Effector memory CD4-positive, alpha-beta T cell (primary cell): ENCODE data around the gene NKX1-1.

ENCODE experiments used
- DNase-seq, 3 donors: peaks; one replicate each; pipeline ENCODE4 v3.0.0-alpha.2; 2020
- H3K27ac ChIP-seq: 2 replicates; pipeline ENCODE4 v1.7.0; 2013; ENCODE audit warnings: mild to moderate bottlenecking, low read length, moderate library complexity; ENCODE audit not compliant: insufficient read depth, poor library complexity, severe bottlenecking
- H3K27me3 ChIP-seq: replicated peaks from 2 replicates; pipeline ENCODE4 v1.7.0; 2013; ENCODE audit warnings: mild to moderate bottlenecking, low read length; ENCODE audit not compliant: insufficient read depth, control insufficient read depth, poor library complexity, severe bottlenecking
- H3K36me3 ChIP-seq: 2 replicates; pipeline ENCODE4 v1.7.0; 2013; ENCODE audit warnings: mild to moderate bottlenecking, low read length, moderate library complexity; ENCODE audit not compliant: control insufficient read depth, insufficient read depth
- H3K4me1 ChIP-seq: 2 replicates; pipeline ENCODE4 v1.7.0; 2013; ENCODE audit warnings: low read length, mild to moderate bottlenecking; ENCODE audit not compliant: control insufficient read depth, insufficient read depth, poor library complexity, severe bottlenecking
- H3K4me3 ChIP-seq: 2 replicates; pipeline ENCODE4 v1.7.0; 2013; ENCODE audit warnings: low read length, low read depth, mild to moderate bottlenecking; ENCODE audit not compliant: insufficient read depth, poor library complexity, severe bottlenecking
- H3K9me3 ChIP-seq: 2 replicates; pipeline ENCODE4 v1.7.0; 2013; ENCODE audit warnings: mild to moderate bottlenecking, low read length, moderate library complexity; ENCODE audit not compliant: control insufficient read depth

Gene NKX1-1

GRCh38 chr4:1409491-1410425 is 3.5 kb upstream of the NKX1-1 start:
- Histone ChIP-seq H3K36me3 (no peaks in the 10 kb centered on the region), H3K27me3 (peaks cover 61% of the 10 kb centered on the region), H3K9me3 (no peaks in the 10 kb centered on the region), H3K27ac (no peak overlapping the region), H3K4me1 (peaks cover 4% of the 10 kb centered on the region), H3K4me3 (no peak overlapping the region)
- no peak for DNase-seq

GRCh38 chr4:1409079-1409478 is 2.8 kb upstream of the NKX1-1 start:
- Histone ChIP-seq H3K27ac (no peak overlapping the region), H3K36me3 (no peaks in the 10 kb centered on the region), H3K27me3 (peaks cover 64% of the 10 kb centered on the region), H3K4me1 (peaks cover 9% of the 10 kb centered on the region), H3K4me3 (no peak overlapping the region), H3K9me3 (no peaks in the 10 kb centered on the region)
- DNase-seq = no peak

- Histone ChIP-seq H3K4me3 (no peak overlapping the region), H3K27ac (no peak overlapping the region), H3K36me3 (no peaks in the 10 kb centered on the region), H3K9me3 (no peaks in the 10 kb centered on the region), H3K27me3 (peaks cover 59% of the 10 kb centered on the region), H3K4me1 (peaks cover 13% of the 10 kb centered on the region)
- DNase-seq = no peak
Measured at GRCh38 chr4:1408418-1408817, 2.2 kb upstream of the NKX1-1 start.

GRCh38 chr4:1407657-1408333 is 1.6 kb upstream of the NKX1-1 start:
- DNase-seq = no peak
- no peak overlapping the region for H3K27ac ChIP-seq
- peaks cover 56% of the 10 kb centered on the region for H3K27me3 ChIP-seq
- no peaks in the 10 kb centered on the region for H3K36me3 ChIP-seq
- peaks cover 13% of the 10 kb centered on the region for H3K4me1 ChIP-seq
- H3K9me3 ChIP-seq = no peaks in the 10 kb centered on the region
- no peak overlapping the region for H3K4me3 ChIP-seq

- H3K27ac ChIP-seq = no peak overlapping the region
- peaks cover 20% of the 10 kb centered on the region for H3K4me1 ChIP-seq
- H3K4me3 ChIP-seq = no peak overlapping the region
- H3K27me3 ChIP-seq = peaks cover 60% of the 10 kb centered on the region
- no peaks in the 10 kb centered on the region for H3K9me3 ChIP-seq
- H3K36me3 ChIP-seq = no peaks in the 10 kb centered on the region
- no peak for DNase-seq
Measured at GRCh38 chr4:1406981-1407656, 877 bp upstream of the NKX1-1 start.

GRCh38 chr4:1405636-1406393 is 427 bp downstream of the NKX1-1 start:
- Histone ChIP-seq H3K36me3 (no peaks in the 10 kb centered on the region), H3K27me3 (peaks cover 68% of the 10 kb centered on the region), H3K9me3 (no peaks in the 10 kb centered on the region), H3K27ac (no peak overlapping the region), H3K4me3 (no peak overlapping the region), H3K4me1 (peaks cover 22% of the 10 kb centered on the region)
- DNase-seq = no peak

GRCh38 chr4:1405254-1405635 is 997 bp downstream of the NKX1-1 start:
- peaks cover 66% of the 10 kb centered on the region for H3K27me3 ChIP-seq
- H3K9me3 ChIP-seq = no peaks in the 10 kb centered on the region
- H3K27ac ChIP-seq = no peak overlapping the region
- no peak for DNase-seq
- no peak overlapping the region for H3K4me3 ChIP-seq
- H3K4me1 ChIP-seq = peaks cover 22% of the 10 kb centered on the region
- no peaks in the 10 kb centered on the region for H3K36me3 ChIP-seq

- DNase-seq = no peak
- H3K4me1 ChIP-seq = peaks cover 22% of the 10 kb centered on the region
- H3K27ac ChIP-seq = no peak overlapping the region
- H3K36me3 ChIP-seq = no peaks in the 10 kb centered on the region
- H3K9me3 ChIP-seq = no peaks in the 10 kb centered on the region
- peaks cover 61% of the 10 kb centered on the region for H3K27me3 ChIP-seq
- no peak overlapping the region for H3K4me3 ChIP-seq
Measured at GRCh38 chr4:1404573-1405253, 1.5 kb downstream of the NKX1-1 start.
